ENCODE data around the gene TTC23.

The TTC23 gene

DNA sequence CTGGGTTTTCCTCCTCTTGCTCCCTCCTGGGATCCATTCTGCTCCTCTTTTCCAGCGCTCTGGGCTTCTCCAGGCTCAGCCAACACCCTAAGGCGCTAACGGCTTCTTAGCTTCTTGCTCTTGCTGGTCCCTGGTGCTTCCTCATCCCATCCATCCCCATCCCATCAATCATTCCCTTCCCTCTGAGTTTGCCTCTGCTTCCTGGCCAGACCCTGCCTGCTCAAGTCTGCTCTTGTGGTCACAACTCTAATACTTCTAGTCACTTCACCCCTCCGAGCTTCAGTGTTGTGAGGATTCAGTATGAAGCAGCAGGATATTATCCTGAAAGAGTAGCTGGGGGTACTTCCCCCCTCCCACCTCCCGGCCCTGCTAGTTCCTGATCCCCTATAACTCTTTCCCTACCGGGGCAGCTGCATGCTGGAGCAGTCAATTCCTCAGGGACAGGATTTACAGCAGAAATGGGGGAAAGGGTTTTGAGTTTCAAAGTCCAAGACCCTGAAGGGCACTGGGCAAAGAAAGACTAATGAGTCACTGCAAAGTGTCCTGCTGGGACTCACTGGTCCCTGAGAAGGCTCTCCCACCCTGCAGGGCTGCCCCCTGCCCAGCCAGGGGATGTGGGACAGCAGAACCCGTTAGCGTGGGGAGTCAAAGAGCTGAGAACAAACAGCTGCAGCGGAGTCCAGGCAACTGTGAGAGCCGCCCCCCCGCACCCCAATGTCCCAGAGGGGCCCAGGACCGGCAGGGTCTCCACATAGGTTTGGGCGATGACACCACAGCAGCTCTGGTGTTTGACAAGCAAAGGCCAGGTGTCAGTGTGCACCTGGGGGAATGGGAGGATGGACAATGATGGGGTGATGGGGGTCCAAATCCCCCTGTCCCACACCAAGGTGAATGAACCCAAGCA is 146.8 kb downstream of the TTC23 start:
- TF ChIP-seq, protein P1, sequence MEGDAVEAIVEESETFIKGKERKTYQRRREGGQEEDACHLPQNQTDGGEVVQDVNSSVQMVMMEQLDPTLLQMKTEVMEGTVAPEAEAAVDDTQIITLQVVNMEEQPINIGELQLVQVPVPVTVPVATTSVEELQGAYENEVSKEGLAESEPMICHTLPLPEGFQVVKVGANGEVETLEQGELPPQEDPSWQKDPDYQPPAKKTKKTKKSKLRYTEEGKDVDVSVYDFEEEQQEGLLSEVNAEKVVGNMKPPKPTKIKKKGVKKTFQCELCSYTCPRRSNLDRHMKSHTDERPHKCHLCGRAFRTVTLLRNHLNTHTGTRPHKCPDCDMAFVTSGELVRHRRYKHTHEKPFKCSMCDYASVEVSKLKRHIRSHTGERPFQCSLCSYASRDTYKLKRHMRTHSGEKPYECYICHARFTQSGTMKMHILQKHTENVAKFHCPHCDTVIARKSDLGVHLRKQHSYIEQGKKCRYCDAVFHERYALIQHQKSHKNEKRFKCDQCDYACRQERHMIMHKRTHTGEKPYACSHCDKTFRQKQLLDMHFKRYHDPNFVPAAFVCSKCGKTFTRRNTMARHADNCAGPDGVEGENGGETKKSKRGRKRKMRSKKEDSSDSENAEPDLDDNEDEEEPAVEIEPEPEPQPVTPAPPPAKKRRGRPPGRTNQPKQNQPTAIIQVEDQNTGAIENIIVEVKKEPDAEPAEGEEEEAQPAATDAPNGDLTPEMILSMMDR (IDR thresholded peaks at IDR 0.05; ENCODE audit: low read depth, low read length), result no peak
- H3K4me3 ChIP-seq (ENCODE audit: low read depth, low read length), result no peak overlapping the region

DNA sequence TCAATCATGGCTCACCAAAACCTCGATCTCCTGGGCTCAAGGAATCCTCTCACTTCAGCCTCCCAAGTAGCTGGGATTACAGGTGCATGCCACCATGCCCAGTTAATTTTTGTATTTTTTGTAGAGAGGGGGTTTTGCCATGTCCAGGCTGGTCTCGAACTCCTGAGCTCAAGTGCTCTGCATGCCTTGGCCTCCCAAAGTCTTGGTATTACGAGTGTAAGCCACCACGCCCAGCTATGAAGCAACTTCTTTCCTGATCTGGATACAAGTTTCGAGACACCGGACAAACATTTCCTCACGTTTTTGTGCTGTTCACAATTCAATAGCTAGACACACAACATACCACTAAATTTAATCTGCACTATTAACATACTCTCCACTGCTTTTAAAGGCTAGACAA is 147.9 kb downstream of the TTC23 start:
- no peak overlapping the region for H3K4me3 ChIP-seq (ENCODE audit: low read depth, low read length)
- TF ChIP-seq, protein P1 (IDR thresholded peaks at IDR 0.05; ENCODE audit: low read depth, low read length), result no peak

DNA sequence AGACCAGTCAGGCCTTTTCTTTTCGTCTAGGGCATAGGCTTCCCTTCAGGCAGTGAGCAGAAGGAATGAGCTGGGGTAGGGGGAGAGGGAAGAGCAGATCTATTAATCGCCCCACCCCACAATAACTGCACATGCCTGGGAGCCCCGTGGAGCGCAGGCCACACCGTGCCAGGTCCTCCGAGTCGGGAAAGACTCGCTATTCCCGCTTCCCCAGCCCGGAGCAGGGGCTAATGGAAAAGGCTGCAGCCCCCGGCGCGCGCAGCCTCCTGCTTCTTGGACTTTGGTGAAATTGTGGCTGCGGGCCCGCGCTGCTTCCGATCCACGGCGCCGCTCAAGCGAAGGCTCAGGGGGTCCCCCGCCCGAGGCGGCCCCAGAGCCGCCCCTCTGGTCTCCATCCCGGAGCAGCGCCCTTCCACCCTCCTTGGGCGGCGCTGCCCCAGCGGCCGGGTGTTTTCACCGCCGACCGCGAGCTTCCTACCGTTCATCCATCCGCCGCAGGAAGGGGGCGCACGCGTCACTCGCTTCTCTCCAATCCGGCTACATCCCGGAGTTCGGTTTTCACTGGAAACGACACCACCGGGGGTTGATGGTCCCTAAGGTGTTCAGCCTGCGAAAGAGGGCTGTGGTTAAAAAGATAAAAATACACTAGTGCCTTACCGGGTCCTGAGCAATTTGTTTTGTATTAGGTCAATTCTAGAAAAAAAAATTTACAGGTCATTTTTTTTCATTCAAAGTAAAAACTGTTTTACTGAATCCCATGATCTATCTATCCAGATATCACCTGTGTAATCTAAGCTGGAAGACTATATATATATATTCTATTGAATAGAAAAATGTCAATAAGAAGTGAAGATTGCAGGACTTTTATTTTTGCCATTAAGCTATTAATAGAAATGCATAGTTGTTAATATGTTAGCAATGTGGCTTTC is 148.9 kb downstream of the TTC23 start:
- TF ChIP-seq, protein P1 (IDR thresholded peaks at IDR 0.05; ENCODE audit: low read depth, low read length), result peak; percentile 79
- H3K4me3 ChIP-seq (ENCODE audit: low read depth, low read length), result peak overlapping the region; percentile 53

DNA sequence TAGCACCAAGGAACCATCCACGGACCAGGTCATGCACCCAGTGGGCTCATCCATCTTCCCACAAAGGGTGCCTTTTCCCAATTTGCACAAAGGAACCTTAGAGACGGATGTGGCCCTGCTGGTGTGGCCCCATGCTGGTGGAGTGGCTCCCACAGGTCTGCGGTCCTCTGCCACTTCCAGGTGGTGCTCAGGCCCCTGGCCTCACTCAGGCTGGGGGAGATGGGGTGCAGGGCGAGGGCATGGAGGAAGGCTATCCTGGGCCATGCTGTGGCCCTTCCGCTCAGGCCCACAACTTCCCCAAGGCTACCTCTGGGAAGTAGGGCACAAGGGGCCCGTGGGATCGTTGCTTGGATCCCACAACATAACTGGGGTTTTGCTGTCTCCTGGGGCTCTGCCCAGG is 149.7 kb downstream of the TTC23 start:
- no peak overlapping the region for H3K4me3 ChIP-seq (ENCODE audit: low read depth, low read length)
- TF ChIP-seq, protein P1 (IDR thresholded peaks at IDR 0.05; ENCODE audit: low read depth, low read length), result no peak

DNA sequence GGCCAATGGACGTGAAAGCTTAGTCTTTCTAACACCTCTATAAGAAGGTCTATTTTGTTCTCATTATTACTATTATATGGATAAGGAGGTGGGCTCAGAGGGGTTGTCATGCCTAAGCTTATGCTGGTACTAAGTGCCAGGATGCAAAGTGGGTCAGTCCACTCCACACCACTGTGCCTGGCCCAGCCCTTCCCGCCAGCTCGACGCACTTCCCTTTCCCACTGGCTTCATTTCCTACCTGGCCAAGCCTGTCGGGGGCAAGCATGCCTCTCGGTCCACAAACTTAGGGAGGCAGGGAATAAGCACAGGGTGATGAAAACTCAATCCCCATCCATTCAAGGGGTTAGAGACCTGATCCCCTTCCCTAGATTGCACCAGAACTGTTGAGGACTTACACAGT is 150.4 kb downstream of the TTC23 start:
- TF ChIP-seq, protein P1 (IDR thresholded peaks at IDR 0.05; ENCODE audit: low read depth, low read length), result no peak
- no peak overlapping the region for H3K4me3 ChIP-seq (ENCODE audit: low read depth, low read length)

DNA sequence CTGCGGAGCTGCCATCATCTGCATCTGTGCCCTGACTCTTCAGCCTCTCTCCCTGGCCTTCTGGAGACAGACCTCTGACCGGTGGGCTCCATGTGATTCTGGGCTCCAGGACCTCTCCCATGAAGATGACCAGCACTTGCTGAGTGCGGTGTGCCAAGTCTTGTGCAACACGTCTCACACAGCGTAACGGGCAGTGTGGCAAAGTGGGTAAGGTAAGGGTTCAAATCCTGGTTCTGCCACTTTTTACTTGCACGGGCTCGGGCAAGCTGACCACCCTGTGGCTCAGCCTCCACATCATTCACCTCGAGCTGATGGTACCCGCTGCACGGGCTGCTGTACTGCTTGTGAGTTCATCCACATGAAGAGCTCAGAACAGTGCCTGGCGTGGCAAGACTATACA is 151.0 kb downstream of the TTC23 start:
- TF ChIP-seq, protein P1 (IDR thresholded peaks at IDR 0.05; ENCODE audit: low read depth, low read length), result no peak
- no peak overlapping the region for H3K4me3 ChIP-seq (ENCODE audit: low read depth, low read length)

Measured in WI38 (cell line).